A172 (cell line): ENCODE results near the gene SMIM1. TPM values are rescaled to one million over a fixed set of nuclear protein-coding genes. Genes with fewer than 3 reads are reported as not detected.
"Not testable (repeated sequence)": the region's sequence is repeated elsewhere in the genome, so short reads cannot be mapped to it uniquely, and the experiment has no call there.

Experiments used
- DNase-seq: peaks from one replicate; pipeline ENCODE4 v3.0.0-alpha.2; 2015; ENCODE audit warnings: low spot score
- total RNA-seq: library from RNA; depleted of rRNA; stranded (reverse); fragments of >200 nt; shearing (Covaris generic); gene quantifications from 2 replicates; pipeline ENCODE4 v1.2.3, GENCODE V29; 2014

The SMIM1 gene
- total RNA-seq, 1 experiment from 2014 or later, result not detected

DNA sequence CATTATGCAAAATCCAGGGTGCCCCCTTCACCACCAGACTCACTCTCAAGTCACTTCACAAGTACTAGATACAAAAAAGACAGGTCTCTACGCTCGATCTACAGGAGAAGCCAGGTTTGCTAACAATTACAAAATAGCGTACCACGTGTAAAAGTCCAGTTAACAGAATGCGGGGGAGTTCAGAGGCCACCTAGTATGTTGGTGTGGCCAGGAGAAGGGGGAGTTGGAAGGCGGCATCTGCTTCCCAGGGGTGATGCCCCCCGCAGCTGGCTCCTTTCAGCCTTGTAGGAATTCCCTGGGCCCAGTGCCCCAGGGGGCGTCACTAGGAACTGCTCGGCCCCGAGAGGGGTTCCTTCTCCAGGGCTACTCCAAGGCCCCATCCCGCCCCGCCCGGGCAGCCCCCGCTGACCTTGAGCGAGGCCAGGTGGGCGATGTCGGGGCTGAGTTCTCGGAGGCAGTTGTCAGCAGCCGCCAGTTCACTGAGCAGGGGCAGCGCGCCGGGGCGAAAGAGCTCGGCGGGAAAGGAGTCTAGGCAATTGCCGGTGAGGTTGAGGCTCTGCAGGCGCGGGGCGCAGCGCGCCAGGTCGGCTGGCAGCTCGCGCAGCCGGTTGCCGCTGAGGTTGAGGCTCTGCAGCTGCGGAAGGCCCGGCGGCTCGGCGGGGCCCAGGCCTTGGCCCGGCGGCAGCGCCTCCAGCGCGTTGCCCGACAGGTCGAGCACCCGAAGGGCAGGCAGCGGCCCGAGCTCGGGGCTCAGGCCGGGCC, 23.1 kb downstream of the SMIM1 start:
- no peak for DNase-seq

DNA sequence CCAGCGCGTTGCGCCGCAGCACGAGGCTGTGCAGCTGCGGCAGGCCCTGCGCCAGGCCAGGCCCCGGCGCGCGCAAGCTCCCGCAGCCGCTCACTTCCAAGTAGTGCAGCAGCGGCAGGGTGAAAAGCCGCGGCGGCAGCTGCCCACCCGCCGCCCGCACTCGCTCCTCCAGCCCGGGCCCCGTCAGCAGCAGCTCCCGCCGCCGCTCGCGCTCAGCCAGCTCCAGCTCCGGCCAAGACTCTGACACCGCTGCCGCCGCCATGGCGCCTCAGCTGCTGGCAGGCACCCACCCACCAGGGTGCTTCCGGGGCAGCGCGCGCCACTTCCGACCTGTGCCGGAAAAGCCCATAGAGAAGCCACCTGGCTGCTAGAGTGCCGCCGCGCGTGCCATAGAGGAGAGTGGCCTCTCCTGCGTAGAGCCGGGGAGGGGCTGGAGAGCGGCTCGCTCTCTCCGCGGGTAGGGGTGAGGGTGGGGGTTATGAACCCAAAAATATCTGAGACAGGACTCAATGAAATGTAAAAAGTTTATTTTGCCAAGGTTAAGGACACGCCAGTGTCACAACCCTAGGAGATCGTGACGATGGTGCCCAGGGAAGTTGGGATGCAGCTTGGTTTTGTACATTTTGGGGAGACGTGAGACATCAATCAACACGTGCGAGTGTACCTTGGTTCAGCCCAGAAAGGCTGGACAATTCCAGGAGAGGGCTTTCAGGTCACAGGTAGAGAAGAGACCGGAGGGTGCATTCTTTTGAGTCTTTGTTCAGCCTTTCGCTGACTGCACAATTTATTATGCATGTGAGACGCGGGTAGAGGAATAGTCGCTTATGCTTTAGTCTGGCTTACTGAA, 23.9 kb downstream of the SMIM1 start, which contains the start of gene LRRC47:
TSS of gene LRRC47 (minus strand) at position 284 of the 847 bp plus-strand sequence. CDS start at position 262, 22 bp downstream.
- peak; percentile 76 for DNase-seq

DNA sequence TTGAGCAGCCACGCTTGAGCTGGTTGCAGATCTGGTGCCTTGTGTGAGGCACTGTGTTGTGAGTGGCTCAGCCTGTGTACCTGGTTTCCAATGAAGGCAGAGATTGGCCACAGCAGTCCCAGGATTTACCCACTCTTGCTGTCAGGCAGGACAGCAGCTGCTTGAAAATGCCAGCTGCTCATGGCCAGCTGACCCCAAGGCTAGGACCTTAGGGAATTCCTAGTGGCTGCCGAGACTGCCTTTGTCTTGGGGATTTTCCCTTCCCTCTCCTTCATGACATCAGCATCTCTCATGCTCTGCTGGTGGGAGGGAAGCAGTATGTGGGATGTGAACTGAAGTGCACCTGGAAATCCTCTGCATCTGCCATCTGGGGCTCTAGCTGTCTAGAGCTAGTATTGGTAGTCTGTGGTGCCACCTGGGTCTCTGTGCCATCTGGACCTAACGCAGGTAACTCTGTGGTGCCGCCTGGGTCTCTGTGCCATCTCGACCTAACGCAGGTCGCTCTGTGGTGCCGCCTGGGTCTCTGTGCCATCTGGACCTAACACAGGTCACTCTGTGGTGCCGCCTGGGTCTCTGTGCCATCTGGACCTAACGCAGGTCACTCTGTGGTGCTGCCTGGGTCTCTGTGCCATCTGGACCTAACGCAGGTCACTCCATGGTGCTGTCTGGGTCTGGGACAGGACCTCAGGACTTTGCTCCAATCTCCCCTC, 27.6 kb downstream of the SMIM1 start:
- DNase-seq, result no peak

DNA sequence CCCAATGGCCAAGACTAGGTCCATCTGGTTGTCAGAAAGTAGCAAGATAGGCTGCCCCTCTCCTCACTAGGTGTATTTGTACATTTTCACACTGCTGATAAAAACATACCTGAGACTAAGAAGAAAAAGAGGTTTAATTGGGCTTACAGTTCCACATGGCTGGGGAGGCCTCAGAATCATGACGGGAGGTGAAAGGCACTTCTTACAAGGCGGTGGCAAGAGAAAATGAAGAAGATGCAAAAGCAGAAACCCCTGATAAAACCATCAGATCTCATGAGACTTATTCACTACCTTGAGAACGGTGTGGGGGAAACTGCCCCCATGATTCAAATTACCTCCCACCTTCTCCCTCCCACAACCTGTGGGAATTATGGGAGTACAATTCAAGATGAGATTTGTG, 28.2 kb downstream of the SMIM1 start:
- DNase-seq, result not testable (repeated sequence)

DNA sequence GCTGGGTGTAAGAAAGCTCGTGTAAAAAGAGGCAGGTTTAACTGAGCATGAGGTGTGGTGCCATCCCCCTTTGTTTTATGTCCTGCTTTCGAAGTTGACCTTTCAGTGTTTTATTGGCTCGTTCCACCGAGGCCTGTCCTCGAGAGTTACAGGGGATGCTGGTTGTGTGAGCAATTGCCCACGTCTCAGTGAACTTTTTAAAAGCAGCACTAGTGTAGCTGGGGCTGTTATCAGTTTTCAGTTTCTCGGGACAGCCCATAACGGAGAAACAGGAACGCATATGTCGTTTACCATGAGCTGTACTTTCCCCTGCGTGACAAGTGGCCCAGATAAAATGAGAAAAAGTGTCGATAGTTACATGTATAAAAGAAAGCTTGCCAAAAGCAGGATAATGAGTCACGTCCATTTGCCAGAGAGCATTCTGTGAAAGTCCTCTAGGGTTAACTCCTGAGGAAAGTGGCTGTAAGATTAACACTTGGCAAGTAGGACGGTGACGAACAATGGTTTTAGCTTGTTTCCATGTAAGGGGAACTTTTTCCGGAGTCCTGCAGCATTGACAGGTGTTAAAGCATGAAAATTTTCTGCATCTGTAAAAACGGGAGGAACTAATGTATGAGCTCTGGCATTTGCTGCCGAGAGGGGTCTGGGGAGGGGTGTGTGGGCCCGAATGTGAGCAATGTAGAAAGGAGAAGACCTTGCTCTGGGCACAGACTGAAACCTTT, 31.5 kb downstream of the SMIM1 start:
- DNase-seq, result no peak

DNA sequence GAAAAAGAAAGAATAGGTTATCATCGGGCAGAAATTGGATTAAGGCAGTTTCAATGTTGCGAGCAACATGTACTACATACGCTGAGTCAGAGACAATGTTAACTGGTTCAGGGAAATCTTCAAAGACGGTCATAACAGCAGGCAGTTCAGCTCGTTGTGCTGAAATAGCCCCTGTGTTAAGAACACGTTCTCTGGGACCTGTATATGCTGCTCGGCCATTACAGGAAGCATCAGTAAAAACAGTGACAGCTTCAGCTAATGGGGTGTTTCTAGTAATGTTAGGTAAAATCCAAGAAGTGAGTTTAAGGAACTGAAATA, 32.0 kb downstream of the SMIM1 start:
- DNase-seq, result not testable (repeated sequence)

DNA sequence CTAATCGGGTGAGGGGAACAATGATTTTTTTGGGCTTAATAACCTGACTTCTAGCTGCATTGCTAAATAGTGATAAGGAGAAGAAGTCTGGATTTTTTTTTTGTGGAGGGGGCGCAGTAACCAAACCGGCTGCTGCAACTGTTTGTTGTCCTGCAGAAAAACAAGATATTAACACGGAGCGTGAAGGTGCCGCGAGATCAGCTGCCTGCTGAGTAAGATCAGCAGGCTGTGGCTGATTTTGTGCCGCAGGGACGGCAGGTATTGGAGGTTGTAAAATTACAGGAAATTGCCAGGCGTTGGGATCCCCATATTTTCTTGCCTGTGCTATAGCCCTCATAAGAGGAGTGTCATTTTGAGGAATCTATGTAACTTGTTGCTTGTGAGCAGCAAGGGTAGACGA, 32.5 kb downstream of the SMIM1 start:
- no peak for DNase-seq

DNA sequence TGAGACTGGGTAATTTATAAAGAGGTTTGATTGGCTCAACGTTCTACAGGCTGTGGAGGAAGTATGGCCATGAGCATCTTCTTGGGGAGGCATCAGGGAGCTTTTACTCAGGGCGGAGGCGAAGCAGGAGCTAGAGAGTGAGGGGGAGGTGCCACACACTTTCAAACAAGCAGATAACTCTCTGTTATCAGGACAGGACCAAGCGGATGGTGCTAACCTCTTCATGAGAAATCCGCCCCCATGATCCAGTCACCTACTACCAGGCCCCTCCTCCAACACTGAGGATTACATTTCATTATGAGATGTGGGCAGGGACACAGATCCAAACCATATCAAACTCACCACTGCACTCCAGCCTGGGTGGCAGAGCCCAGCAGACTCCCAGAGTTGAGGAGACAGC, 35.2 kb downstream of the SMIM1 start:
- DNase-seq, result no peak

DNA sequence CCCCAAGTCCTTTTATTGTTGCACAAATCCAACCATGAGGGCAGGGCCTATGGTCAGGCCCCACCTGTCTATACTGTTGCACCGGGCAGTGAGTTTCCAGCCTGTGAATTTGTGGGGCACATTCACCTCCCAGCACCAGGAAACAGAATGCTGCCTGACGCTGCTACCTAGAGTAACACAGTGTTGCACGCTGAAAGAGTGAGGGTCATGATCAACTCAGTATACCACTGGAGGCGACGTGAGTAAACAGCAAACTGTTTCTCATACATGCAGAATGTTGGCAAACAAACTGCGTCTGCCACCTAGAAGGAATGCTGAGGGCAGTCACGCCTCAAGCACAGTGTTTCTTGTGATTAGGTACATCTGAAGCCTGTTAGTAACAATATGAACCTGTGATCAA, 37.1 kb downstream of the SMIM1 start:
- DNase-seq, result no peak

DNA sequence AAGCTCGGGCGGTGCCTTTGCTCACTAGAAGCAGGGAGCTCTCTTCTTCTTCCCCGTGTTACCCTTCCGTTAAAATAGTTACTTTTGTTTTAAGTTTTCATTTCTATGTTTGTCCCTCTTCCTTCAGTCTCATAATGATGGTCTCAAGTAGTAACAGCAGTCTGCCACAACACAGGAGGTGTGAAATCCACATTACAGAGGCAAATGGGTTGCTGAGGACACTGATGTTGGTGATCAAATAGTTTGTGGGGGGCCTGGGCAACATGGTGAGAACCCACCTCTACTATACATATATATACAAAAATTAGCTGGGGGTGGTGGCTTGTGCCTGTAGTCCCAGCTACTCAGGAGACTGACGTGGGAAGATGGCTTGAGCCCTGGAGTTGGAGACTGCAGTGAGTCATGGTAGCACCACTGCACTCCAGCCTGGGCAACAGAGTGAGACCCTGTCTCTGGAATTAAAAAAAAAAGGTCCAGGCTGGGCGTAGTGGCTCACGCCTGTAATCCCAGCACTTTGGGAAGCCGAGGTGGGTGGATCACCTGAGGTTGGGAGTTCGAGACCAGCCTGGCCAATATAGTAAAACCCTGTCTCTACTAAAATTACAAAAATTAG, 37.7 kb downstream of the SMIM1 start:
- DNase-seq, result not testable (repeated sequence)

DNA sequence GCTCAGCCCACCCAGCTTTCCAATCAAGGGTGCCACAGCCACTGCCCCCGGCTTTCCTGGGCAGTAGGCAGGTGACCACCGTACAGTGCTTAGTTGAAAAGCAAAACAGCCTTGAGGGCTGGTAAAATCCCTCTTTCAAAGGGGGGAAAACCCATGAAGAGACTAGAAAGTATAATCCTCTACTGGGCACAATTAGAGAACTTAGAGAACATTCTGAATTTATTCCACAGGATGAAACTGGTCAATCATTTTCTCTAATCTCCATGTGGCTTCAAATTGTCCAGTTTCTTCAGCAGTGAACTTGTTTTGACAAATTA, 39.0 kb downstream of the SMIM1 start:
- DNase-seq, result no peak

DNA sequence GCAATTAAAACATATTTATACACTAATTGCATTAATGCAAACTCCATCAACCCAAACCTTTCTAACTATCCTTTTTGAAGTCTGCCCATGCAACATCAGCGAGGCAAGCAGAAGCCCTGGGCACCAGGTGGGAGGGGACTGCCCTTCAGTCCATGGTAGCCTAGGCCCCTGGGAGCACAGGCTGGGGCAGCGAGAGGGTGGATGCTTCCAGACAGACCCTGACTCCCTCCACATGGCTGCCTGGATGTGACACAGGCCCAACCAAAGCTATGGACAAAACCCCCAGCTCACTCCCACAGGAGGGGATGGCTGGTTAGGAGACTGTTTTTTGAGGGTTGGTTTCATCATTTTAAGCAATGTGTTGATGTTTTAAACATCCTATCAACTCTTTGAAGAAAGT, 41.5 kb downstream of the SMIM1 start:
- no peak for DNase-seq

DNA sequence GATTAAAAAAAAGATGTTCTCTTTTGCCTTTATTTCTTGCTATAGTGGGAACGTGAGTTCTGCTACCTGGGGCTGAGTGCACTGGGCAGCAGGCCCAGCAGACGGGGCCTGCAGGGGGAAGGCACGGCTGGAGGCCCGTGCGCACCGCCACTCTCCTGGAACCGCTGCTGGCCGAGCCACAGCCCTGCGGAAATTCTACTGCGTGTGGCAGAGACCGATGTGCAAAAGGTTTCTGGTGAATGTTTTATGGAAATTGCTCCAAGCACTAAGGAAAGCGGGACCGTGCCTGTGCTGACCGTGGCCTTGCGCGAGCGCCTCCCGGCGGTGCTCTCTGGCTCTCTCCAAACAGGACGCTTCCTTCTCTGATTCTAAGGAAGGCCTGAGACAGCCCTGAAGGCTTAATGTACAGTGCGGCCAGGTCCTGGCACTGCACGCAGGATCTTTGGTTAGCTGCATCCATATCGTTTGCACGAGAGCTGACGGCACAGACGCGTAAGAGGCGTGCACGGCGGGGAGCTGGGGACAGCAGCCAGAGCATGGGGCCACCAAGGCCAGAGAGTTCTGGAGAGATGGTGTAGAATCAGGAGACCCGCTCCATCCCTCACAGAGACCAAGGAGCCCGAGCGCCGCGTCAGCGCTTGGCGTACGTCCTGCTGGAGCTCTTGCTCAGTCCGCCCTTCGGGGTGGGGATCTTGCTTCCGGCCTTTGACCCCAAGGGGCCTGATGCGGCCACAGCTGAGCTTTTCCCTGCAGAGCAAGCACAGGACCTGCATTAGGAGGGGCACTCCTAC, 42.4 kb downstream of the SMIM1 start:
- no peak for DNase-seq

DNA sequence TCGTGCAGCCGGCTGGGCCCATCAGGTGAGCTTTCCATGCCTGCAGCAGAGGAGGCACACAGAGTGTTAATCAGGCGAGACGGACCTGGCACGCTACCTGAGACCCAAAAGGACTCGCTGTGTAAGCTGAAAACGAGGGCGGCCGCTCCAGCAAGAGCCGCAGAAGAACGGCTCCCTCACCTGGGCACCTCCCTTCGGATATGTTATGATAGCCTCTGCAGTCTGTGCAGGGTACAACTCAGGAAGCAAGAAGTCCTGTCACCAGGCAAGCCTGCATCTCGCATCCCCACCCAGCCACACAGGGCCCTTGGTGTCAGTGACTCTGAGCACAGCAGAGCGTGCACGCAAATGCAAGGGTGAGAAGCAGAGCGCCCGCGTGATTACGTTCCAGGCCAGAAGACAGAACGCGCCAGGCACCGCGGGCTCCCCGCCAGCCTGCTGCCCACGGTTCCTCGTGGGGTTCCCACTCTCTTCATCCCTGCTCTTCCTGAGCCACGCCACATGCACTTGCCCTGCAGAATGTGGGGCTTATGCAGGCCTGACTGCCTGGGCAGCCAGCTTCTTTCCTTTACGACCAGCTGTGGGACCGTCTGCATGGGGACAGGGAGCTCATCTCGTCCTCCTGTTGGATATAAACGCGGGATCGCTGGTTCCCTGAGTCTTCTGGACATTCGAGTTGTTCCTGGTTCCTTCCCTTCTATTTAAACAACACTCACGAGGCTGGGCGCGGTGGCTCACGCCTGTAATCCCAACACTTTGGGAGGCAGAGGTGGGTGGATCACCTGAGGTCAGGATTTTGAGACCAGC, 44.0 kb downstream of the SMIM1 start:
- no peak for DNase-seq

DNA sequence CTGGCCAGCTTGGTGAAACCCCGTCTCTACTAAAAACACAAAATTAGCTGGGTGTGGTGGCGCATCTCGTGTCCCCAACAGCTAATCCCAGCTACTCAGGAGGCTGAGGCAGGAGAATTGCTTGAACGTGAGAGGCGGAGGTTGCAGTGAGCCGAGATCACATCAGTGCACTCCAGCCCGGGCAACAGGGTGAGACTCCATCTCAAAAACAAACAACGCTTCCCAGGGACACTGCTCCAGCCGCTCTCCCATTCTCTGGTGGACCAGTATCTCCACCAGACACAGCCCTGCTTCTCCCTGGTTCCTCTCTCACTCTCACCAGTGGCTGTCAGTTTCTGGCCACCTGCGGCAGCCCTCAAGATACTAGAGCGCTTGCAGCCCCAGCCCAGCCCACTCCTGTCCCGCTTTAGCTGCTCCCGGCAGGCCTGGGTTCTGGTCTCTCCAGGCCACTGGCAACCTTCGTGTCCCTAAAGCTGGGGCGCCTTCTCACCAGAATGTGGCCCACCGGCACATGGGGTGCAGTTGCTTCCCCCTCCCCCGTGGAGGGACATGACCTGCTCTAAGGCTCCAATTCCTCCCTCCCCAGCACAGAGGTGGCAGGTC, 44.7 kb downstream of the SMIM1 start:
- DNase-seq, result no peak

DNA sequence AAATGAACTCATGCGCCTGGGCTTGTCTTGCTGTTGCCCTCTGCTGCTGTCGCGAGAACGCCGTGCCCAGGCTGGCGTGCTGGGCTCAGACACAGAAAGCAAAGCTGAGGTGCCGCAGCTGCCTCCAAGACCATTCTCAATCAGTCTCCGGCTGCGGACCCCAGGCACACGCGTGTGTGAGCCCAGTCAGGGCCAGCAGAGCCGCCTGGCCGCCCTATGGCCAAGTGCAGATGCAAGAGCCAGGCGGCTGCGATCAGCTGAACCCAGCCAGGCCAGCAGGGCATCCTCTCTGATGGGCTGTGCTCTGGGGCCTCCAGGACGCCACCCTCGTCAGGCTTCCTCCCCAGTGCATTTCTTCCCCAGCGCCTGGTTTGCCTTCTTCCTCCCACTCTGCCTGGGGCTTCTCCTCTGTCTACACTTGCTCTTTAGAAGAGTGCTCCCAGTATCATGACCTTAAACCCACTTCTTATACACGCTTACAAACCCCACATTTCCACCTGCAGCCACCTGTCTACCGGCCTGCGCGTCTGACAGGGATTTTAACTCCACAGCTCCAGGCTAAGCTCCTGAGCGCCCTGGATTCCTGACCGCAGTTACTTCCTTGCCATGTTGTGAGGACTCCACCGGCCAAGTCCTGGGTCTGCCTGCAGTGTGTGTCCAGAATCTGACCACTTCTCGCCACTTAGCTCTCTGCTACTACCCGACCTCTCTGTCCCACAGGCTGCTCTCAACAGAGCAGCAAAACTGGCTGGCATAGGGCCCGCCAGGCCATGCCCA, 45.5 kb downstream of the SMIM1 start:
- DNase-seq, result no peak

DNA sequence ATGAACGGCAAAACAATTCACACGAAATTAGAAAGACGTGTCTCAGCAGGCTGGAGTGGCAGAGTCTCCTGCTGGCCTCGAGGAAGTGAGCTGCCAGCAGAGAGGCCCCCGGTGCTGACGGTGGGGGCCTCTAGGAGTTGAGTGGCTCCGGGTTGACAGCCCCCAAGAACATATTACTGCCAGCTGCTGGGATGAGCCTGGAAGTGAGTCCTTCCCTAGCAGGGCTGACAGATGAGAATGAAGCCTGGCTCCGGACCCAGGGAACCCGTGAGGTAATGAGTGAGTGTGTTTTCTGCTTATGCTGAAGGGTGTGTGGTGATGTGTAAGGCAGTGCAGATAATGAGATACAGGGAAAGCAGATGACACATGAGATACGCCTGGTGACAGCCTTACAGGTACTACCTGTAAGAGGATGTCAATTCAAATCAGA, 47.2 kb downstream of the SMIM1 start:
- no peak for DNase-seq

DNA sequence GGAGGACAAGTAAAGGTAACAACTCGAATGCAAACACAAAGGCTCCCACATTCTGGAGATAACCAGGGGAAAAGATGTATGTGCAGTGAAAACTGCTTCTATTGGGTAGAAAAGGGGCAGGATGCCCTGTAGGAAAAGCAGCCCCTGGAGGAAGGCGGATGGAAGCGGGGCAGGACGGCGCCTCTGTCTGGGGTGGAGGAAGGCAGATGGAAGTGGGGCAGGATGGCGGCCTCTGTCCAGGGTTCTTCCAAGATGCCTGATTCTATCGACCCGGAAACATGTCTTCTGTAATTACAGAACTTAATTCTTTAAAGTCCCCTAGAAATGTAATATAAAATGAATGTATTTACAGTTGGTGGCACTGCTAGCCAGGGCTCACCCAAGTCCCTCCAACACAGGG, 47.8 kb downstream of the SMIM1 start:
- no peak for DNase-seq

DNA sequence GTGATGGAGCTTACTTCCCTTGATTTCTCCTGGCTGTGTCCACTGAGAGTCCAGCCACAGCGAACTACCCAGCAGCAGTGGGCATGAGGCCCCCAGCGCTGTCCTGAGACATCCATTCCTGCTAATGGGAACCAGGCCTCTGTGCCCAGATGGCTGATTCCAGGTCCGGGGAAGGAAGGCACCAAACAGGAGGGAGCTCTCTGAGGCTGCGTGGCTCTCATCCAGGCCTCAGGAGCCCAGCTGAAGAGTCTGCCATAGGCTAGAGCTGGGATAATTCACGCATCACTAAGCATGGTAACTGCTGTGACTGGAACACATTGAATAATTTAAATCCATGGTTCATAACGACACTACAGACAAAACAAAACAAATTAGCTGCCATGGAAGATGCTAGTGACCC, 48.5 kb downstream of the SMIM1 start:
- no peak for DNase-seq
